ENCODE data around the gene CYBC1. TPM values are rescaled to one million over a fixed set of nuclear protein-coding genes. Genes with fewer than 3 reads are reported as not detected.
A peak's percentile ranks its signal among the peaks of the same experiment; 100 is the strongest.

Gene CYBC1
- total RNA-seq, 1 experiment from 2014 or later: 95.4 TPM

DNA sequence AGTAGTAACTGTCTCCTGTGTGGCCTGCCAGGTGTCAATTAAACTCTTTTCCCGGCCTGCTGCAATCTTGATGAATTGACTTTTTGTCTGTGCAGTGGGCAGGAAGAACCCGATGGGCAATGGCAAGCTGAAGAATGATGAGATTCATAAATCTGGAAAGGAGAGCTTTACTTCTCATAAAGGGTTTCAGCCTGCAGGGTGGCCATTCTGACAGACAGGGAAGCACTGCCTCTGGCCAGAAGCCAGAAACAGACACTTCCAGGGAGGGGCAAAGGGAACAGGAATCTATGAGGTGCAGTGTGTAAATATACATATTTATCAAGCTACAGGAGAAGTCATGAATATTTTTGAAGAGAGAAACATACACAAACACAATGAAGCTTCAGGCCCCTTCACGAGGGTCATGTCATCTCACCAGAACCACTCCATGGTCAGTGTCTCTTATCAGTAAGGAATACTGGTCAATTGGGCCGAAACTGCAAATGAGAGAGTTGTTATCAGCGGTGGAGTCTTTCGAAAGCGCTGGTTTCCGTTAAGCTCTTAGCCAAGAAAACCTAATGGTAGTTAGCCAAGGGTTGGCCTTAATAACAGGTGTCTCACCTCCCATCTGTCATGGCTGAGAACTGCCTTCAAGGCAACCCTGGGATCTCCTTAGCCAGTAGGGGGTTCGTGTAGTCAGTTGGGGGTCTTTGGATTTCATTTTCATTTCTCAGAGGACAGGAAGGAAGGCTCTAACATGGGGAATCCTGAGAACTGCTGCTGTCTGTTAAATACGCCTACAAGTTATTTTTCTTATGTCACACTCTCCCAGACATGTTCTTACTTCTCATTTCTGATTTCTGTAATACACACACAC is 6.7 kb upstream of the CYBC1 start:
- intact Hi-C loops (cut with micrococcal nuclease): no loop called here
- peak overlapping the region; percentile 76 for H3K4me2 ChIP-seq (ENCODE audit: low read length)
- no peaks in the 10 kb centered on the region for H4K20me1 ChIP-seq (ENCODE audit: insufficient read depth)
- H3K9me2 ChIP-seq (ENCODE audit: insufficient read depth): no peaks in the 10 kb centered on the region
- peaks cover 8 to 13% of the 10 kb centered on the region in 2 experiments; a peak in 3 of 4 replicates for H3K36me3 ChIP-seq (ENCODE audit: control insufficient read depth in 1 of 2, insufficient read depth in 2 of 2, low read length in 2 of 2)
- peaks cover 8 to 19% of the 10 kb centered on the region in 2 experiments; a peak in 3 of 4 replicates for H3K4me1 ChIP-seq (ENCODE audit: control insufficient read depth in 1 of 2, insufficient read depth in 2 of 2, low read length in 2 of 2)
- peak overlapping the region; percentile 99 for H3K27ac ChIP-seq (ENCODE audit: low read depth, low read length)
- H3K79me2 ChIP-seq (ENCODE audit: insufficient read depth, low read length): peaks cover 5% of the 10 kb centered on the region; the same call in 1 of the 2 replicates
- no TSS peak for BruUV-seq (replicated peaks)
- TF ChIP-seq, protein P1, sequence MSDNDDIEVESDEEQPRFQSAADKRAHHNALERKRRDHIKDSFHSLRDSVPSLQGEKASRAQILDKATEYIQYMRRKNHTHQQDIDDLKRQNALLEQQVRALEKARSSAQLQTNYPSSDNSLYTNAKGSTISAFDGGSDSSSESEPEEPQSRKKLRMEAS (IDR thresholded peaks at IDR 0.05): no peak
- TF ChIP-seq, protein P2, sequence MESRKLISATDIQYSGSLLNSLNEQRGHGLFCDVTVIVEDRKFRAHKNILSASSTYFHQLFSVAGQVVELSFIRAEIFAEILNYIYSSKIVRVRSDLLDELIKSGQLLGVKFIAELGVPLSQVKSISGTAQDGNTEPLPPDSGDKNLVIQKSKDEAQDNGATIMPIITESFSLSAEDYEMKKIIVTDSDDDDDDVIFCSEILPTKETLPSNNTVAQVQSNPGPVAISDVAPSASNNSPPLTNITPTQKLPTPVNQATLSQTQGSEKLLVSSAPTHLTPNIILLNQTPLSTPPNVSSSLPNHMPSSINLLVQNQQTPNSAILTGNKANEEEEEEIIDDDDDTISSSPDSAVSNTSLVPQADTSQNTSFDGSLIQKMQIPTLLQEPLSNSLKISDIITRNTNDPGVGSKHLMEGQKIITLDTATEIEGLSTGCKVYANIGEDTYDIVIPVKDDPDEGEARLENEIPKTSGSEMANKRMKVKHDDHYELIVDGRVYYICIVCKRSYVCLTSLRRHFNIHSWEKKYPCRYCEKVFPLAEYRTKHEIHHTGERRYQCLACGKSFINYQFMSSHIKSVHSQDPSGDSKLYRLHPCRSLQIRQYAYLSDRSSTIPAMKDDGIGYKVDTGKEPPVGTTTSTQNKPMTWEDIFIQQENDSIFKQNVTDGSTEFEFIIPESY (IDR thresholded peaks at IDR 0.05; ENCODE audit: extremely low read depth, insufficient replicate concordance, low read length): no peak
- TF ChIP-seq JUND (IDR thresholded peaks at IDR 0.05) (no peak), POLR2A (IDR thresholded peaks at IDR 0.05; ENCODE audit: borderline replicate concordance, extremely low read depth, insufficient read depth, insufficient read length) (no peak), TCF7L2 (IDR thresholded peaks at IDR 0.05; ENCODE audit: borderline replicate concordance, extremely low read depth, insufficient read depth, insufficient read length) (no peak), ELF1 (IDR thresholded peaks at IDR 0.05; ENCODE audit: borderline replicate concordance, low read depth) (no peak), POLR2AphosphoS5 (IDR thresholded peaks at IDR 0.05; ENCODE audit: low read depth, low read length) (no peak), ZNF274 (IDR thresholded peaks at IDR 0.05; ENCODE audit: low read depth, low read length) (no peak), SIN3A (IDR thresholded peaks at IDR 0.05; ENCODE audit: low read depth) (no peak), EZH2phosphoT487 (IDR thresholded peaks at IDR 0.05; ENCODE audit: borderline replicate concordance) (no peak), EZH2 (IDR thresholded peaks at IDR 0.05) (no peak), EGR1 (IDR thresholded peaks at IDR 0.05; ENCODE audit: low read depth) (no peak)
- TF ChIP-seq, protein P3, sequence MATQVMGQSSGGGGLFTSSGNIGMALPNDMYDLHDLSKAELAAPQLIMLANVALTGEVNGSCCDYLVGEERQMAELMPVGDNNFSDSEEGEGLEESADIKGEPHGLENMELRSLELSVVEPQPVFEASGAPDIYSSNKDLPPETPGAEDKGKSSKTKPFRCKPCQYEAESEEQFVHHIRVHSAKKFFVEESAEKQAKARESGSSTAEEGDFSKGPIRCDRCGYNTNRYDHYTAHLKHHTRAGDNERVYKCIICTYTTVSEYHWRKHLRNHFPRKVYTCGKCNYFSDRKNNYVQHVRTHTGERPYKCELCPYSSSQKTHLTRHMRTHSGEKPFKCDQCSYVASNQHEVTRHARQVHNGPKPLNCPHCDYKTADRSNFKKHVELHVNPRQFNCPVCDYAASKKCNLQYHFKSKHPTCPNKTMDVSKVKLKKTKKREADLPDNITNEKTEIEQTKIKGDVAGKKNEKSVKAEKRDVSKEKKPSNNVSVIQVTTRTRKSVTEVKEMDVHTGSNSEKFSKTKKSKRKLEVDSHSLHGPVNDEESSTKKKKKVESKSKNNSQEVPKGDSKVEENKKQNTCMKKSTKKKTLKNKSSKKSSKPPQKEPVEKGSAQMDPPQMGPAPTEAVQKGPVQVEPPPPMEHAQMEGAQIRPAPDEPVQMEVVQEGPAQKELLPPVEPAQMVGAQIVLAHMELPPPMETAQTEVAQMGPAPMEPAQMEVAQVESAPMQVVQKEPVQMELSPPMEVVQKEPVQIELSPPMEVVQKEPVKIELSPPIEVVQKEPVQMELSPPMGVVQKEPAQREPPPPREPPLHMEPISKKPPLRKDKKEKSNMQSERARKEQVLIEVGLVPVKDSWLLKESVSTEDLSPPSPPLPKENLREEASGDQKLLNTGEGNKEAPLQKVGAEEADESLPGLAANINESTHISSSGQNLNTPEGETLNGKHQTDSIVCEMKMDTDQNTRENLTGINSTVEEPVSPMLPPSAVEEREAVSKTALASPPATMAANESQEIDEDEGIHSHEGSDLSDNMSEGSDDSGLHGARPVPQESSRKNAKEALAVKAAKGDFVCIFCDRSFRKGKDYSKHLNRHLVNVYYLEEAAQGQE (IDR thresholded peaks at IDR 0.05; ENCODE audit: low read depth): no peak
- TF ChIP-seq, protein P4, sequence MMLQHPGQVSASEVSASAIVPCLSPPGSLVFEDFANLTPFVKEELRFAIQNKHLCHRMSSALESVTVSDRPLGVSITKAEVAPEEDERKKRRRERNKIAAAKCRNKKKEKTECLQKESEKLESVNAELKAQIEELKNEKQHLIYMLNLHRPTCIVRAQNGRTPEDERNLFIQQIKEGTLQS (IDR thresholded peaks at IDR 0.05): no peak
- H3K27me3 ChIP-seq (ENCODE audit: insufficient read depth, low read length): no peaks in the 10 kb centered on the region
- H2AFZ ChIP-seq (ENCODE audit: low read depth, low read length, poor library complexity, severe bottlenecking): no peak overlapping the region
- ChIA-PET RAD21 (ENCODE audit: low non-redundant PET in 1 of 2, low total read pairs in 2 of 2, uncharacterized antibody in 2 of 2, unreplicated experiment in 2 of 2) (interaction anchor here in 1 of 2 experiments (0.7 kb wide), 1 partner anchor 42 kb away, joined by 3 read pairs; no protein-coding TSS in a partner anchor), POLR2A (interaction anchor here (0.6 kb wide), 1 partner anchor 59 kb away, joined by 4 read pairs; no protein-coding TSS in a partner anchor), CTCF (no interaction called here)
- DNase-seq (ENCODE audit: low read depth, low spot score): no peak
- H3K9ac ChIP-seq (ENCODE audit: low read length): peak overlapping the region; percentile 86
- H3K9me3 ChIP-seq (ENCODE audit: control insufficient read depth in 1 of 2, insufficient read depth in 1 of 2, low read depth in 1 of 2, low read length in 2 of 2): no peaks in the 10 kb centered on the region
- no peak for ATAC-seq
- H3K4me3 ChIP-seq (replicated peaks in 1 of 2; ENCODE audit: low read depth in 1 of 2, low read length in 2 of 2): peak overlapping the region; percentile 76 to 96

All from HCT116 (cell line).